Measurements from ENCODE around the gene BTBD9. TPM values are rescaled to one million over a fixed set of nuclear protein-coding genes. Genes with fewer than 3 reads are reported as not detected.

The BTBD9 gene
- total RNA-seq, 1 experiment from 2014 or later, result 8.9 TPM

- Histone ChIP-seq H2AK5ac (ENCODE audit: insufficient read length, low read length) (no peak overlapping the region), H4K5ac (ENCODE audit: insufficient read length, low read depth, low read length) (no peak overlapping the region), H3K9ac (ENCODE audit: extremely low read depth, insufficient read length, low read length) (no peak overlapping the region), H3K56ac (ENCODE audit: insufficient read length, low read depth, low read length) (no peak overlapping the region), H2BK5ac (ENCODE audit: insufficient read length, low read length) (no peak overlapping the region), H3K18ac (ENCODE audit: insufficient read length, low read depth, low read length) (no peak overlapping the region), H3K9me3 (ENCODE audit: control insufficient read depth, low read depth, low read length) (no peaks in the 10 kb centered on the region), H3K23me2 (ENCODE audit: insufficient read length, low read depth, low read length, poor library complexity, severe bottlenecking) (no peaks in the 10 kb centered on the region), H3T11ph (ENCODE audit: low read length) (no peak overlapping the region), H2BK15ac (ENCODE audit: low read depth, low read length) (no peak overlapping the region), H4K8ac (replicated peaks; ENCODE audit: insufficient read length, low read depth, low read length) (no peak overlapping the region), H3K23ac (ENCODE audit: insufficient read length, low read depth, low read length) (no peak overlapping the region), H3K14ac (ENCODE audit: insufficient read depth, low read length) (no peak overlapping the region), H3K4me2 (ENCODE audit: insufficient read depth, insufficient read length, low read length) (no peak overlapping the region), H3K4me1 (ENCODE audit: insufficient read depth, low read length) (no peaks in the 10 kb centered on the region; the same call in 1 of the 2 replicates), H3K79me2 (ENCODE audit: insufficient read depth, low read length) (no peaks in the 10 kb centered on the region), H4K20me1 (ENCODE audit: control insufficient read depth, insufficient read depth, insufficient read length) (no peaks in the 10 kb centered on the region), H3K79me1 (ENCODE audit: insufficient read depth, low read depth, low read length, poor library complexity, severe bottlenecking) (no peaks in the 10 kb centered on the region), H2BK12ac (ENCODE audit: insufficient read length, low read depth, low read length) (no peak overlapping the region), H2BK120ac (ENCODE audit: low read depth, low read length, poor library complexity, severe bottlenecking) (no peak overlapping the region), H3K4ac (ENCODE audit: low read depth, low read length) (no peak overlapping the region), H3K27ac (ENCODE audit: insufficient read length, low read depth, low read length) (no peak overlapping the region), H2BK20ac (ENCODE audit: low read depth, low read length, poor library complexity, severe bottlenecking) (no peak overlapping the region), H2AFZ (ENCODE audit: low read length) (no peak overlapping the region), H4K91ac (ENCODE audit: insufficient read length, low read depth, low read length) (no peak overlapping the region), H3K27me3 (ENCODE audit: insufficient read depth, low read length) (no peaks in the 10 kb centered on the region)
- Mint-ChIP-seq H3K27ac (peak overlapping the region in 1 of 3 experiments; percentile 3; a peak in 2 of 7 replicates), H3K4me1 (peaks cover 13 to 25% of the 10 kb centered on the region in 2 experiments), H3K36me3 (ENCODE audit: insufficient read depth in 1 of 3, low read depth in 3 of 3) (peaks cover 0 to 9% (median 0%) of the 10 kb centered on the region in 3 experiments; a peak in 1 of 7 replicates), H3K4me3 (no peak overlapping the region), H3K9me3 (peaks cover 6 to 9% of the 10 kb centered on the region in 2 experiments; a peak in 4 of 5 replicates), H3K27me3 (ENCODE audit: low read depth) (no peaks in the 10 kb centered on the region)
- TF ChIP-seq CTCF (conservative IDR thresholded peaks at IDR 0.05), result no peak
- no CpG with 5 or more reads among the region's 1 CpG for WGBS (ENCODE audit: extremely low coverage, insufficient read length, low lambda C conversion rate)
- DNase-seq, result no peak
Observed at GRCh38 chr6:38434051-38434450, 205.7 kb downstream of the BTBD9 start.

Data from H9 (cell line).